ENCODE measurements around the gene DACT3. TPM values are rescaled to one million over a fixed set of nuclear protein-coding genes. Genes with fewer than 3 reads are reported as not detected.
A peak's percentile ranks its signal among the peaks of the same experiment; 100 is the strongest.

Gene DACT3
- total RNA-seq, 6 donors from 2014 or later, result 1.8 to 12.0 (median 4.0) TPM

DNA sequence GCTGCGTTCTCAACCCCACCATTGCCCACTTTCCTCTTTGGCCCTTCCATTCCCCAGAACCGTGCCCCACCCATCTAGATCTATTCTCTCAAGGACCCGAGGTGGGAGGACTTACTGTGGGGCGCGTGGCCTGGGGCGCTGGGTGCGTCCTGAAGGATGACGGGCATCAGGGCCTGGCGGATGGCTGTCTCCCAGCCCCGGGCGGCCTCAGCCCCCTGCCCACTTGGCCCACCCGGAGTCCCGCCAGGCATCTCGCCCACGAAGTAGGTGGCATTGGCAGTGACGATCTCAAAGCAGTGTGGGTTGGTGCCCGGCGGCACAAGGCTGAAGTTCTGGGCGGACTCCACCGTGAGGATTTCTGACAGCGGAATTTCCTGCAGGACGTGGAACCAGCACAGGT, 32.8 kb upstream of the DACT3 start:
- no peak overlapping the region for H3K4me3 ChIP-seq
- peak in 1 of 2 donors; percentile 80 for DNase-seq
- H3K27ac ChIP-seq, result no peak overlapping the region
- ATAC-seq (ENCODE audit: low FRiP score in 2 of 2), result no peak
- no peaks in the 10 kb centered on the region for H3K27me3 ChIP-seq
- H3K36me3 ChIP-seq, result peaks cover 51 to 92% (median 84%) of the 10 kb centered on the region in 4 donors
- 93 to 95% methylated on average over 22 of the region's 22 CpGs for WGBS, 2 donors
- H3K9me3 ChIP-seq, result no peaks in the 10 kb centered on the region
- TF ChIP-seq EP300 (IDR thresholded peaks at IDR 0.05), result no peak
- no peak for TF ChIP-seq POLR2AphosphoS5 (IDR thresholded peaks at IDR 0.05)
- TF ChIP-seq POLR2A (IDR thresholded peaks at IDR 0.05), result no peak
- TF ChIP-seq, protein P1, sequence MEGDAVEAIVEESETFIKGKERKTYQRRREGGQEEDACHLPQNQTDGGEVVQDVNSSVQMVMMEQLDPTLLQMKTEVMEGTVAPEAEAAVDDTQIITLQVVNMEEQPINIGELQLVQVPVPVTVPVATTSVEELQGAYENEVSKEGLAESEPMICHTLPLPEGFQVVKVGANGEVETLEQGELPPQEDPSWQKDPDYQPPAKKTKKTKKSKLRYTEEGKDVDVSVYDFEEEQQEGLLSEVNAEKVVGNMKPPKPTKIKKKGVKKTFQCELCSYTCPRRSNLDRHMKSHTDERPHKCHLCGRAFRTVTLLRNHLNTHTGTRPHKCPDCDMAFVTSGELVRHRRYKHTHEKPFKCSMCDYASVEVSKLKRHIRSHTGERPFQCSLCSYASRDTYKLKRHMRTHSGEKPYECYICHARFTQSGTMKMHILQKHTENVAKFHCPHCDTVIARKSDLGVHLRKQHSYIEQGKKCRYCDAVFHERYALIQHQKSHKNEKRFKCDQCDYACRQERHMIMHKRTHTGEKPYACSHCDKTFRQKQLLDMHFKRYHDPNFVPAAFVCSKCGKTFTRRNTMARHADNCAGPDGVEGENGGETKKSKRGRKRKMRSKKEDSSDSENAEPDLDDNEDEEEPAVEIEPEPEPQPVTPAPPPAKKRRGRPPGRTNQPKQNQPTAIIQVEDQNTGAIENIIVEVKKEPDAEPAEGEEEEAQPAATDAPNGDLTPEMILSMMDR (IDR thresholded peaks at IDR 0.05), result no peak
- peaks cover 6 to 13% (median 8%) of the 10 kb centered on the region in 4 donors for H3K4me1 ChIP-seq

- Histone ChIP-seq H3K9me3 (no peaks in the 10 kb centered on the region), H3K36me3 (peaks cover 51 to 93% (median 87%) of the 10 kb centered on the region in 4 donors), H3K4me1 (peaks cover 5 to 13% (median 8%) of the 10 kb centered on the region in 4 donors), H3K27me3 (no peaks in the 10 kb centered on the region), H3K27ac (no peak overlapping the region), H3K4me3 (no peak overlapping the region)
- no peak for DNase-seq
- WGBS, 2 donors, result 94 to 96% methylated on average over 4 of the region's 4 CpGs
- ATAC-seq (ENCODE audit: low FRiP score in 2 of 2), result no peak
- TF ChIP-seq, protein P1 (IDR thresholded peaks at IDR 0.05), result no peak
- TF ChIP-seq EP300 (IDR thresholded peaks at IDR 0.05) (no peak), POLR2AphosphoS5 (IDR thresholded peaks at IDR 0.05) (no peak), POLR2A (IDR thresholded peaks at IDR 0.05) (no peak)
These were observed 32.1 kb upstream of the DACT3 start for GRCh38 chr19:46692918-46693722.

- no peak for DNase-seq
- 97 to 100% methylated on average over 2 of the region's 2 CpGs for WGBS, 2 donors
- Histone ChIP-seq H3K9me3 (no peaks in the 10 kb centered on the region), H3K4me1 (peaks cover 0 to 1% (median 0%) of the 10 kb centered on the region in 4 donors), H3K4me3 (no peak overlapping the region), H3K27ac (no peak overlapping the region), H3K36me3 (peaks cover 51 to 100% (median 96%) of the 10 kb centered on the region in 4 donors), H3K27me3 (no peaks in the 10 kb centered on the region)
- ATAC-seq (ENCODE audit: low FRiP score in 2 of 2), result no peak
- TF ChIP-seq POLR2AphosphoS5 (IDR thresholded peaks at IDR 0.05) (no peak), EP300 (IDR thresholded peaks at IDR 0.05) (no peak)
- TF ChIP-seq, protein P1 (IDR thresholded peaks at IDR 0.05), result no peak
These were observed 31.0 kb upstream of the DACT3 start for GRCh38 chr19:46691948-46692347.

DNA sequence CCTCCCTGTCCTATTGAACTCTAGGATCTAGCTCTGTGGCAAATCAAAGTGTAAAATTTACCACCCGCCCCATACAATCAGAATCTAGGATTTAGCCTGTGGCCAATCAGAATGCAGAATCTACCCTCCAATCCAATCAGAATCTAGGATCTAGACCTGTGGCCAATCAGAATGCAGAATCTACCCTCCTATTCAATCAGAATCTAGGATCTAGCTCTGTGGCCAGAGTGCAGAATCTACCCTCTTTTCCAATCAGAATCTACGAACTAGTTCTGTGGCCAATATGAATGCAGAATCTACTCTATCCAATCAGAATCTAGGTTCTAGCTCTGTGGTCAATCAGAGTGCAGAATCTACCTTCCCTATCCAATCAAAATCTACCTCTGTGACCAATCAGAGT, 30.1 kb upstream of the DACT3 start:
- TF ChIP-seq EP300 (IDR thresholded peaks at IDR 0.05) (no peak), POLR2A (IDR thresholded peaks at IDR 0.05) (no peak), POLR2AphosphoS5 (IDR thresholded peaks at IDR 0.05) (no peak)
- TF ChIP-seq, protein P1 (IDR thresholded peaks at IDR 0.05), result no peak
- DNase-seq, result no peak
- Histone ChIP-seq H3K9me3 (no peaks in the 10 kb centered on the region), H3K27ac (no peak overlapping the region), H3K27me3 (no peaks in the 10 kb centered on the region), H3K36me3 (peaks cover 49 to 100% (median 96%) of the 10 kb centered on the region in 4 donors), H3K4me3 (no peak overlapping the region), H3K4me1 (no peaks in the 10 kb centered on the region)
- no peak for ATAC-seq (ENCODE audit: low FRiP score in 2 of 2)
- WGBS, 2 donors, result 47 to 77% methylated on average over 2 of the region's 2 CpGs

Measured in upper lobe of left lung (tissue), 6 donors.